HL-60 (cell line): ENCODE data around the gene RALBP1.

ENCODE experiments used
- DNase-seq, 2 experiments: peaks; one replicate each; pipeline ENCODE4 v3.0.0-alpha.2; 2010 to 2020; ENCODE audit warnings: low read depth in 1 of 2, low spot score in 1 of 2
- H3K27ac ChIP-seq: fragments of 250-450 bp; sonication (Bioruptor Pico); replicated peaks from 2 replicates; pipeline ENCODE4 v1.5.1; 2020; ENCODE audit warnings: mild to moderate bottlenecking, moderate library complexity
- H3K27me3 ChIP-seq: fragments of 250-450 bp; sonication (Bioruptor Pico); 2 replicates; pipeline ENCODE4 v1.5.1; 2021; ENCODE audit warnings: mild to moderate bottlenecking, moderate library complexity; ENCODE audit not compliant: insufficient read depth, poor library complexity, severe bottlenecking
- H3K4me3 ChIP-seq: replicated peaks from 2 replicates; pipeline ENCODE4 v1.5.1; 2011; ENCODE audit warnings: mild to moderate bottlenecking, control low read depth, low read length; ENCODE audit not compliant: insufficient read depth
- GABPA ChIP-seq: IDR thresholded peaks from 2 replicates; pipeline ENCODE4 v1.6.1; 2012; ENCODE audit warnings: low read depth
- POLR2AphosphoS5 ChIP-seq: IDR thresholded peaks from 2 replicates; pipeline ENCODE4 v1.6.1; 2012; ENCODE audit warnings: low read depth
- SPI1 ChIP-seq: IDR thresholded peaks from 2 replicates; pipeline ENCODE4 v1.6.1; 2012; ENCODE audit warnings: low read depth, mild to moderate bottlenecking, borderline replicate concordance

RALBP1 gene

DNA sequence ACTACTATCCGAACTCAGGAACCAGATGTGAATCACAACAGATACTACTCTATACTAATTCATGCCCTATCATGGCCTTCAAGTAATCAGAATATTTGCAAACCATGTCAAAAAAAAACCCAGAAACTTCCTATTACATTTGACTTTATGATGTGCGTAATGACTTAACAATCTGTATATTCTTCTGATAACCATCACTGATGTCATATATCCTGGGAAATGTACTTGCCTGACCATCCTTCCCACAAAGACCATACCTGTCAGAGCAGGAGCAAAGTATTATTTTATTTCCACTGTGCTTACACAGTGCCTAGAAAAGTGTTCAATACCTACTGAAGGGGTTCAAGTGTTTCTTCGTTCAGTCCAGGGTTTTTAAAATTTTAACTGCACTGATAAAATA is 111.5 kb downstream of the RALBP1 start:
- H3K27ac ChIP-seq: no peak overlapping the region
- H3K4me3 ChIP-seq: no peak overlapping the region
- no peaks in the 10 kb centered on the region for H3K27me3 ChIP-seq
- TF ChIP-seq POLR2AphosphoS5 (no peak), GABPA (no peak), SPI1 (no peak)
- no peak for DNase-seq
